GM12878 (cell line): Measurements from ENCODE around the gene MAPK9. TPM values are rescaled to one million over a fixed set of nuclear protein-coding genes. Genes with fewer than 3 reads are reported as not detected.

Experiments used
- ATAC-seq: fragments of 200-7000 bp; cut with Tn5 transposase; 3 replicates; pipeline ENCODE4 v1.9.1; 2020; ENCODE audit warnings: mild to moderate bottlenecking, moderate library complexity
- BruUV-seq: library from RNA; stranded (reverse); fragments of 400-500 nt; replicated peaks from 2 replicates; lab custom pipeline; 2021; lab: Mats Ljungman, UMichigan
- CTCF ChIA-PET: fragments of 300-600 bp; sonication (Branson Sonifier 250); formaldehyde crosslinking; extraction: SDS; loops from one replicate; lab custom pipeline; 2021; ENCODE audit warnings: inconsistent platforms; lab: Yijun Ruan, JAX
- POLR2A ChIA-PET: fragments of 350-600 bp; formaldehyde crosslinking; extraction: SDS; loops from one replicate; lab custom pipeline; 2021; ENCODE audit warnings: inconsistent platforms; lab: Charles Lee
- RAD21 ChIA-PET: fragments of 300-600 bp; sonication (Branson Sonifier 250); formaldehyde crosslinking; loops from one replicate; lab custom pipeline; 2023; ENCODE audit warnings: antibody characterized with exemption; ENCODE audit not compliant: unreplicated experiment; lab: Charles Lee
- SMC1A ChIA-PET: fragments of 300-600 bp; sonication (Branson Sonifier 250); formaldehyde crosslinking; loops from one replicate; lab custom pipeline; 2023; ENCODE audit not compliant: unreplicated experiment, uncharacterized antibody; lab: Charles Lee
- DNase-seq: peaks from one replicate; pipeline ENCODE4 v3.0.0-alpha.2; 2011; ENCODE audit warnings: low read depth, low spot score
- FAIRE-seq: peaks from 3 replicates; lab custom pipeline; 2011; peaks lifted over from hg19 to GRCh38; lab: Jason Lieb, UNC
- H2AFZ ChIP-seq: 2 replicates; pipeline ENCODE4 v1.6.0; 2011; ENCODE audit warnings: low read depth, low read length, control low read depth; ENCODE audit not compliant: control insufficient read depth
- H3K27ac ChIP-seq: 2 replicates; pipeline ENCODE4 v1.5.1; 2011; ENCODE audit warnings: control low read depth; ENCODE audit not compliant: control insufficient read depth, insufficient read depth
- H3K27me3 ChIP-seq, 2 experiments: replicated peaks in 1 of 2; 2 replicates each; pipeline versions ENCODE4 v1.6.0 to v1.6.1; 2011; ENCODE audit warnings: low read length in 1 of 2; ENCODE audit not compliant: control insufficient read depth in 2 of 2, insufficient read depth in 2 of 2
- H3K36me3 ChIP-seq, 2 experiments: 2 replicates each; pipeline ENCODE4 v1.5.1; 2011; ENCODE audit warnings: low read length in 1 of 2; ENCODE audit not compliant: control insufficient read depth in 2 of 2, insufficient read depth in 2 of 2
- H3K4me1 ChIP-seq: 2 replicates; pipeline ENCODE4 v1.6.1; 2011; ENCODE audit warnings: mild to moderate bottlenecking, low read length, moderate library complexity, mixed read lengths; ENCODE audit not compliant: control insufficient read depth, insufficient read depth
- H3K4me2 ChIP-seq: 2 replicates; pipeline ENCODE4 v1.6.0; 2011; ENCODE audit warnings: control low read depth; ENCODE audit not compliant: control insufficient read depth, insufficient read depth
- H3K4me3 ChIP-seq: fragments of 200-600 bp; sonication (generic); 2 replicates; pipeline ENCODE4 v1.5.1; 2016
- H3K79me2 ChIP-seq: 2 replicates; pipeline ENCODE4 v1.6.0; 2011; ENCODE audit warnings: low read length; ENCODE audit not compliant: control insufficient read depth, insufficient read depth
- H3K9ac ChIP-seq: 2 replicates; pipeline ENCODE4 v1.8.0; 2011; ENCODE audit warnings: low read length, control low read depth, mixed read lengths; ENCODE audit not compliant: control insufficient read depth, insufficient read depth
- H3K9me3 ChIP-seq: replicated peaks from 3 replicates; pipeline ENCODE4 v1.5.1; 2011; ENCODE audit warnings: mild to moderate bottlenecking, low read length; ENCODE audit not compliant: control insufficient read depth, insufficient read depth
- H4K20me1 ChIP-seq: 2 replicates; pipeline ENCODE4 v1.6.0; 2011; ENCODE audit not compliant: control insufficient read depth, insufficient read depth
- ATF7 ChIP-seq: fragments of 450-650 bp; IDR thresholded peaks from 2 replicates; pipeline ENCODE4 v1.6.1; 2016; ENCODE audit warnings: low read depth, mild to moderate bottlenecking
- CHD4 ChIP-seq: fragments of 200-600 bp; sonication (generic); IDR thresholded peaks from 2 replicates; pipeline ENCODE4 v1.6.1; 2016; ENCODE audit warnings: mild to moderate bottlenecking
- HDAC2 ChIP-seq: fragments of 200-600 bp; sonication (generic); IDR thresholded peaks from 2 replicates; pipeline ENCODE4 v1.6.1; 2017
- JUND ChIP-seq: IDR thresholded peaks from 2 replicates; pipeline ENCODE4 v1.6.1; 2012; ENCODE audit warnings: low read depth, mild to moderate bottlenecking, low read length, improper control_type of control experiment, moderate library complexity
- MTA2 ChIP-seq: fragments of 450-650 bp; IDR thresholded peaks from 2 replicates; pipeline ENCODE4 v1.6.1; 2016; ENCODE audit warnings: low read depth, mild to moderate bottlenecking, moderate library complexity
- MXI1 ChIP-seq: fragments of 150-350 bp; IDR thresholded peaks from 2 replicates; pipeline ENCODE4 v1.6.1; 2011; ENCODE audit warnings: low read depth, mild to moderate bottlenecking, inconsistent platforms, low read length, improper control_type of control experiment
- NBN ChIP-seq: fragments of 450-650 bp; IDR thresholded peaks from 2 replicates; pipeline ENCODE4 v1.6.1; 2016
- RBBP5 ChIP-seq: fragments of 200-600 bp; sonication (generic); conservative IDR thresholded peaks from 2 replicates; pipeline ENCODE4 v1.6.1; 2016
- SMC3 ChIP-seq: IDR thresholded peaks from 2 replicates; pipeline ENCODE4 v1.6.1; 2011; ENCODE audit warnings: low read length, improper control_type of control experiment, borderline replicate concordance
- WRNIP1 ChIP-seq: IDR thresholded peaks from 2 replicates; pipeline ENCODE4 v1.6.1; 2011; ENCODE audit warnings: low read depth, low read length, improper control_type of control experiment, borderline replicate concordance
- WGBS: methylation state at CpG from one replicate; pipeline ENCODE4 v1.1.6; 2016; ENCODE audit warnings: low lambda C conversion rate; ENCODE audit not compliant: insufficient replicate concordance, insufficient coverage; ENCODE audit errors: missing lambda C conversion rate; 5-methylcytosine and 5-hydroxymethylcytosine counted together
- in situ Hi-C: fragments of 300-500 bp; cut with MboI; formaldehyde crosslinking; loops from 9 replicates; pipeline ENCODE4 v1.14.3; 2018; ENCODE audit warnings: mixed read lengths
- intact Hi-C: fragments of 100-400 bp; cut with micrococcal nuclease; formaldehyde crosslinking; loops from one replicate; pipeline ENCODE4 v1.14.2; 2022; ENCODE audit not compliant: unreplicated experiment
- polyA plus RNA-seq, 11 experiments: library from polyadenylated mRNA; depleted of rRNA in 4 of 11; unstranded in 6 of 11; stranded (reverse) in 5 of 11; fragments of >200 nt; fragmentation: Nextera tagmentation in 4 of 11; fragmentation: Illumina TruSeq in 1 of 11; extraction: Ambion mirVana in 4 of 11; extraction: Trizol in 1 of 11; gene quantifications; 1 replicate in 1 of 11; 2 replicates in 10 of 11; pipeline versions ENCODE4 v1.2.1 to v1.2.3, GENCODE V29; 2011 to 2016; ENCODE audit warnings: inconsistent platforms in 2 of 11, missing spikeins in 2 of 11, low read depth in 1 of 11
- total RNA-seq, 4 experiments: library from RNA; depleted of rRNA in 3 of 4; stranded (reverse); fragments of >200 nt in 3 of 4; fragmentation: Illumina TruSeq in 1 of 4; extraction: Trizol in 1 of 4; gene quantifications; 2 replicates each; pipeline versions ENCODE4 v1.2.1 to v1.2.3, GENCODE V29; 2013 to 2021
- TF ChIP-seq, protein P1 (sequence below): fragments of 450-650 bp; conservative IDR thresholded peaks from 2 replicates; pipeline ENCODE4 v1.6.1; 2017; ENCODE audit warnings: mild to moderate bottlenecking, moderate library complexity
- TF ChIP-seq, protein P2 (sequence below): IDR thresholded peaks from 2 replicates; pipeline ENCODE4 v1.6.1; 2012; ENCODE audit warnings: low read depth, low read length, improper control_type of control experiment
- TF ChIP-seq, protein P3 (sequence below): fragments of 450-650 bp; formaldehyde crosslinking; IDR thresholded peaks from 2 replicates; pipeline ENCODE4 v1.4.0; 2022; ENCODE audit warnings: mild to moderate bottlenecking, moderate library complexity
- TF ChIP-seq, protein P4 (sequence below), 3 experiments: IDR thresholded peaks in 2 of 3; conservative IDR thresholded peaks in 1 of 3; 2 replicates each; pipeline ENCODE4 v1.5.1; 2011; ENCODE audit warnings: low read depth in 3 of 3, low read length in 3 of 3, mild to moderate bottlenecking in 3 of 3, control low read depth in 2 of 3, moderate library complexity in 2 of 3, inconsistent platforms in 1 of 3, mixed read lengths in 1 of 3; ENCODE audit not compliant: control insufficient read depth in 2 of 3, insufficient read depth in 1 of 3; ENCODE audit errors: extremely low read depth in 1 of 3

MAPK9 gene
- total and polyA plus RNA-seq, 10 of the 15 experiments (the other 5 are each of a cell fraction or from before 2014, with no cell fraction given): 2.1 to 52.9 (median 21.7) TPM

DNA sequence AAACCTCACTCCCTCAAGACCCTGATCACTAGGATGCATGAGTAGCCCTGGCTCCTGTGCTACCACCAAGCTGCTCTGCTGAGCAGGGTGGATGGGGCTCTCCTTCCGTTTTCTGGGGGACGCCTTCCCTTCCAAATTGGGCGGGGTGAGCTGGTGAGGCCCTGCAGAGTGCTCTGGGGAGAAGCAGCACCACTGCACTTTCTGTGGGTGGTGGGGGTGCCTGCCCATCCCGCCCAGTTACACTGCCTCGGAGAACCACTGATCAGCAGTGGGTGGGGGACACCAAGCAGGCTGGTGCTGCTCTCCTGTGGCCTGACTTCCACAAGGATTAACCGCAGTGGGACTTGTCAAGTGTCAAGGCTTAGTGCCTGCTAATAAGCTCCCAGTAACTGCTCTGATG is 42.3 kb upstream of the MAPK9 start (continued):
- TF ChIP-seq, protein P1, sequence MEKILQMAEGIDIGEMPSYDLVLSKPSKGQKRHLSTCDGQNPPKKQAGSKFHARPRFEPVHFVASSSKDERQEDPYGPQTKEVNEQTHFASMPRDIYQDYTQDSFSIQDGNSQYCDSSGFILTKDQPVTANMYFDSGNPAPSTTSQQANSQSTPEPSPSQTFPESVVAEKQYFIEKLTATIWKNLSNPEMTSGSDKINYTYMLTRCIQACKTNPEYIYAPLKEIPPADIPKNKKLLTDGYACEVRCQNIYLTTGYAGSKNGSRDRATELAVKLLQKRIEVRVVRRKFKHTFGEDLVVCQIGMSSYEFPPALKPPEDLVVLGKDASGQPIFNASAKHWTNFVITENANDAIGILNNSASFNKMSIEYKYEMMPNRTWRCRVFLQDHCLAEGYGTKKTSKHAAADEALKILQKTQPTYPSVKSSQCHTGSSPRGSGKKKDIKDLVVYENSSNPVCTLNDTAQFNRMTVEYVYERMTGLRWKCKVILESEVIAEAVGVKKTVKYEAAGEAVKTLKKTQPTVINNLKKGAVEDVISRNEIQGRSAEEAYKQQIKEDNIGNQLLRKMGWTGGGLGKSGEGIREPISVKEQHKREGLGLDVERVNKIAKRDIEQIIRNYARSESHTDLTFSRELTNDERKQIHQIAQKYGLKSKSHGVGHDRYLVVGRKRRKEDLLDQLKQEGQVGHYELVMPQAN: no peak

DNA sequence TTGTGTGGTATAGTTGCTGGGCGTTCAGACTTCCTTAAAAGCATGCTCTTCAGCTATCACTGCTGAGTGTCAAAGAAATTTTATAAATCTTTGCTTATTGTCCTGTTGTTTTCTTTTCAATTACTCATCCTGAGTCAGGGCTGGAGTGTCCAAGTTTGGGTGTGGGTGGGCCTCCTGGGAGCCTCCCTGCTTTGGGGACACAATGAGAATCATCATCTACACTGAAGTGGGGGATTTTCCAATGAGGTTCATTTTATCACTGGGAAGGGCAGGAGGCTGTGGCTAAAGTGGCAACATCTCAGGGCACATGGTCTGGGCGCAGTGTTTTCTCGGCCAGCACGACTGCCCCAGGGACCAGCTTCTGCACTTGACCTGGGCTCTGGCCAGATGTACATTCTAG is 41.8 kb upstream of the MAPK9 start:
- POLR2A ChIA-PET: no interaction called here
- intact Hi-C loops: no loop called here
- SMC1A ChIA-PET: no interaction called here
- H3K36me3 ChIP-seq: no peaks in the 10 kb centered on the region
- no peaks in the 10 kb centered on the region for H3K4me1 ChIP-seq
- BruUV-seq: no TSS peak
- in situ Hi-C loops: no loop called here
- H3K27ac ChIP-seq: no peak overlapping the region
- ATAC-seq (no peak), FAIRE-seq (no peak), DNase-seq (no peak)
- RAD21 ChIA-PET: interaction anchor here (1.2 kb wide), 1 partner anchor 40 kb away, joined by 3 read pairs; no protein-coding TSS in a partner anchor
- no peak overlapping the region for H2AFZ ChIP-seq
- no peak overlapping the region for H3K4me3 ChIP-seq
- H3K9me3 ChIP-seq: no peaks in the 10 kb centered on the region
- H3K4me2 ChIP-seq: no peak overlapping the region
- H3K79me2 ChIP-seq: no peaks in the 10 kb centered on the region
- CTCF ChIA-PET: interaction anchor here (0.6 kb wide), 2 partner anchors 82 to 216 kb away, joined by 3 read pairs; no protein-coding TSS in a partner anchor
- H4K20me1 ChIP-seq: no peaks in the 10 kb centered on the region
- no peak overlapping the region for H3K9ac ChIP-seq
- 44% methylated on average over 4 of the region's 4 CpGs for WGBS
- no peaks in the 10 kb centered on the region for H3K27me3 ChIP-seq
- TF ChIP-seq, protein P2, sequence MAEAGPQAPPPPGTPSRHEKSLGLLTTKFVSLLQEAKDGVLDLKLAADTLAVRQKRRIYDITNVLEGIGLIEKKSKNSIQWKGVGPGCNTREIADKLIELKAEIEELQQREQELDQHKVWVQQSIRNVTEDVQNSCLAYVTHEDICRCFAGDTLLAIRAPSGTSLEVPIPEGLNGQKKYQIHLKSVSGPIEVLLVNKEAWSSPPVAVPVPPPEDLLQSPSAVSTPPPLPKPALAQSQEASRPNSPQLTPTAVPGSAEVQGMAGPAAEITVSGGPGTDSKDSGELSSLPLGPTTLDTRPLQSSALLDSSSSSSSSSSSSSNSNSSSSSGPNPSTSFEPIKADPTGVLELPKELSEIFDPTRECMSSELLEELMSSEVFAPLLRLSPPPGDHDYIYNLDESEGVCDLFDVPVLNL: no peak
- no peak for TF ChIP-seq SMC3
- no peak for TF ChIP-seq HDAC2
- TF ChIP-seq RBBP5: no peak
- TF ChIP-seq, protein P3, sequence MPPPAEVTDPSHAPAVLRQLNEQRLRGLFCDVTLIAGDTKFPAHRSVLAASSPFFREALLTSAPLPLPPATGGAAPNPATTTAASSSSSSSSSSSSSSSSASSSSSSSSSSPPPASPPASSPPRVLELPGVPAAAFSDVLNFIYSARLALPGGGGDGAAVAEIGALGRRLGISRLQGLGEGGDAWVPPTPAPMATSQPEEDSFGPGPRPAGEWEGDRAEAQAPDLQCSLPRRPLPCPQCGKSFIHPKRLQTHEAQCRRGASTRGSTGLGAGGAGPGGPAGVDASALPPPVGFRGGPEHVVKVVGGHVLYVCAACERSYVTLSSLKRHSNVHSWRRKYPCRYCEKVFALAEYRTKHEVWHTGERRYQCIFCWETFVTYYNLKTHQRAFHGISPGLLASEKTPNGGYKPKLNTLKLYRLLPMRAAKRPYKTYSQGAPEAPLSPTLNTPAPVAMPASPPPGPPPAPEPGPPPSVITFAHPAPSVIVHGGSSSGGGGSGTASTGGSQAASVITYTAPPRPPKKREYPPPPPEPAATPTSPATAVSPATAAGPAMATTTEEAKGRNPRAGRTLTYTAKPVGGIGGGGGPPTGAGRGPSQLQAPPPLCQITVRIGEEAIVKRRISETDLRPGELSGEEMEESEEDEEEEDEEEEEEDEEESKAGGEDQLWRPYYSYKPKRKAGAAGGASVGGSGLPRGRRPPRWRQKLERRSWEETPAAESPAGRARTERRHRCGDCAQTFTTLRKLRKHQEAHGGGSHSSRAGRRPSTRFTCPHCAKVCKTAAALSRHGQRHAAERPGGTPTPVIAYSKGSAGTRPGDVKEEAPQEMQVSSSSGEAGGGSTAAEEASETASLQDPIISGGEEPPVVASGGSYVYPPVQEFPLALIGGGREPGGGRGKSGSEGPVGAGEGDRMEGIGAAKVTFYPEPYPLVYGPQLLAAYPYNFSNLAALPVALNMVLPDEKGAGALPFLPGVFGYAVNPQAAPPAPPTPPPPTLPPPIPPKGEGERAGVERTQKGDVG (CRISPR knock-in tag): no peak
- TF ChIP-seq ATF7: no peak
- TF ChIP-seq, protein P4, sequence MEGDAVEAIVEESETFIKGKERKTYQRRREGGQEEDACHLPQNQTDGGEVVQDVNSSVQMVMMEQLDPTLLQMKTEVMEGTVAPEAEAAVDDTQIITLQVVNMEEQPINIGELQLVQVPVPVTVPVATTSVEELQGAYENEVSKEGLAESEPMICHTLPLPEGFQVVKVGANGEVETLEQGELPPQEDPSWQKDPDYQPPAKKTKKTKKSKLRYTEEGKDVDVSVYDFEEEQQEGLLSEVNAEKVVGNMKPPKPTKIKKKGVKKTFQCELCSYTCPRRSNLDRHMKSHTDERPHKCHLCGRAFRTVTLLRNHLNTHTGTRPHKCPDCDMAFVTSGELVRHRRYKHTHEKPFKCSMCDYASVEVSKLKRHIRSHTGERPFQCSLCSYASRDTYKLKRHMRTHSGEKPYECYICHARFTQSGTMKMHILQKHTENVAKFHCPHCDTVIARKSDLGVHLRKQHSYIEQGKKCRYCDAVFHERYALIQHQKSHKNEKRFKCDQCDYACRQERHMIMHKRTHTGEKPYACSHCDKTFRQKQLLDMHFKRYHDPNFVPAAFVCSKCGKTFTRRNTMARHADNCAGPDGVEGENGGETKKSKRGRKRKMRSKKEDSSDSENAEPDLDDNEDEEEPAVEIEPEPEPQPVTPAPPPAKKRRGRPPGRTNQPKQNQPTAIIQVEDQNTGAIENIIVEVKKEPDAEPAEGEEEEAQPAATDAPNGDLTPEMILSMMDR (IDR thresholded peaks at IDR 0.05 in 2 of 3, conservative IDR thresholded peaks at IDR 0.05 in 1 of 3; ENCODE audit: control insufficient read depth in 2 of 3, extremely low read depth in 1 of 3, insufficient read depth in 1 of 3, low read depth in 3 of 3, low read length in 3 of 3): no peak
- no peak for TF ChIP-seq MTA2
- TF ChIP-seq WRNIP1: no peak
- no peak for TF ChIP-seq JUND
- no peak for TF ChIP-seq CHD4
- no peak for TF ChIP-seq MXI1
- TF ChIP-seq NBN: no peak
